ENCODE measurements around the gene CRX. TPM values are rescaled to one million over a fixed set of nuclear protein-coding genes. Genes with fewer than 3 reads are reported as not detected.

The CRX gene
- total and polyA plus RNA-seq, 2 of the 4 experiments (the other 2 are of a cell fraction) = not detected

DNA sequence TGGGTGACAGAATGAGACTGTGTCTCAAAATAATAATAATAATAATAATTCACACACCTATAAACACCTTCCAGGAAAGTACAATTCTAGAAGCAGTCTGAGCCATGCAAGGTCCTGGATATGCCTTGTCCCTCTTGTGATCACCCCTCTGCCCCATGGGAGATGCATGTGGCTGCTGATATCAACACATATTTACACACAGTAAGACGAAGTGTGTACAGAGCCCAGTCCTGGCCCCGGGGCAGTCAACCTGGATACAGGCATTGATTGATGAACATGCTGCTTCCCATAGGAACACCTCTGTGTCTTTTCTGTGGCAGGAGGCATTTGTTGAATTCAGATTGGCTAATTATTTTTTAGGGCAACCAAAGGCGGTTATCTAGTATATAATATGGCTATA is 61.2 kb downstream of the CRX start:
- no peaks in the 10 kb centered on the region for H4K20me1 ChIP-seq (ENCODE audit: insufficient read depth, low read length)
- H3K18ac ChIP-seq (ENCODE audit: low read depth, low read length) = no peak overlapping the region
- no peak overlapping the region for H3K14ac ChIP-seq (replicated peaks; ENCODE audit: low read depth, low read length)
- H2AK9ac ChIP-seq (replicated peaks; ENCODE audit: low read depth, low read length, poor library complexity) = no peak overlapping the region
- H2BK20ac ChIP-seq (ENCODE audit: low read depth, low read length) = no peak overlapping the region
- TF ChIP-seq, protein P1, sequence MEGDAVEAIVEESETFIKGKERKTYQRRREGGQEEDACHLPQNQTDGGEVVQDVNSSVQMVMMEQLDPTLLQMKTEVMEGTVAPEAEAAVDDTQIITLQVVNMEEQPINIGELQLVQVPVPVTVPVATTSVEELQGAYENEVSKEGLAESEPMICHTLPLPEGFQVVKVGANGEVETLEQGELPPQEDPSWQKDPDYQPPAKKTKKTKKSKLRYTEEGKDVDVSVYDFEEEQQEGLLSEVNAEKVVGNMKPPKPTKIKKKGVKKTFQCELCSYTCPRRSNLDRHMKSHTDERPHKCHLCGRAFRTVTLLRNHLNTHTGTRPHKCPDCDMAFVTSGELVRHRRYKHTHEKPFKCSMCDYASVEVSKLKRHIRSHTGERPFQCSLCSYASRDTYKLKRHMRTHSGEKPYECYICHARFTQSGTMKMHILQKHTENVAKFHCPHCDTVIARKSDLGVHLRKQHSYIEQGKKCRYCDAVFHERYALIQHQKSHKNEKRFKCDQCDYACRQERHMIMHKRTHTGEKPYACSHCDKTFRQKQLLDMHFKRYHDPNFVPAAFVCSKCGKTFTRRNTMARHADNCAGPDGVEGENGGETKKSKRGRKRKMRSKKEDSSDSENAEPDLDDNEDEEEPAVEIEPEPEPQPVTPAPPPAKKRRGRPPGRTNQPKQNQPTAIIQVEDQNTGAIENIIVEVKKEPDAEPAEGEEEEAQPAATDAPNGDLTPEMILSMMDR (conservative IDR thresholded peaks at IDR 0.05; ENCODE audit: low read depth, low read length) = no peak
- no peak for TF ChIP-seq MXI1 (IDR thresholded peaks at IDR 0.05; ENCODE audit: borderline replicate concordance, low read depth, low read length)
- TF ChIP-seq RFX5 (IDR thresholded peaks at IDR 0.05; ENCODE audit: low read depth, low read length) = no peak
- no peak for TF ChIP-seq POLR2A (IDR thresholded peaks at IDR 0.05; ENCODE audit: low read depth, low read length)
- no peak for TF ChIP-seq MAFK (IDR thresholded peaks at IDR 0.05; ENCODE audit: low read depth, low read length)
- no peaks in the 10 kb centered on the region for H3K79me1 ChIP-seq (ENCODE audit: low read depth in 1 of 2, low read length in 2 of 2)
- no peak overlapping the region for H3K9ac ChIP-seq (ENCODE audit: low read depth, low read length)
- H3K4ac ChIP-seq (ENCODE audit: low read depth, low read length) = no peak overlapping the region
- no peak overlapping the region for H3K4me3 ChIP-seq (ENCODE audit: insufficient read depth, low read depth, low read length)
- no peak overlapping the region for H2BK120ac ChIP-seq (ENCODE audit: low read depth, low read length)
- no peak overlapping the region for H2BK5ac ChIP-seq (ENCODE audit: low read depth, low read length, poor library complexity, severe bottlenecking)
- H3K9me3 ChIP-seq (ENCODE audit: control insufficient read depth, insufficient read depth, low read length) = no peaks in the 10 kb centered on the region; the same call in 1 of the 2 replicates
- WGBS, 2 experiments (ENCODE audit: extremely low coverage in 2 of 2, insufficient read length in 1 of 2) = no CpG with 5 or more reads among the region's 3 CpGs
- no peak overlapping the region for H4K8ac ChIP-seq (ENCODE audit: low read depth in 2 of 2, low read length in 2 of 2)
- H3K4me2 ChIP-seq (ENCODE audit: low read depth, low read length) = no peak overlapping the region
- ATAC-seq (ENCODE audit: low read depth) (no peak), DNase-seq (no peak)
- 0 out of 2 replicates have a peak, but pooled peaks cover 3% of the 10 kb centered on the region for H3K27me3 ChIP-seq (ENCODE audit: control insufficient read depth, insufficient read depth, low read length)
- no peaks in the 10 kb centered on the region for H3K4me1 ChIP-seq (ENCODE audit: control insufficient read depth, insufficient read depth, low read length)
- CTCF ChIA-PET = no interaction called here
- H3K36me3 ChIP-seq (ENCODE audit: control insufficient read depth, insufficient read depth, low read length) = no peaks in the 10 kb centered on the region
- no peaks in the 10 kb centered on the region for H3K9me1 ChIP-seq (ENCODE audit: insufficient read depth, low read length)
- H2AFZ ChIP-seq (replicated peaks; ENCODE audit: low read length, poor library complexity) = no peak overlapping the region
- no peak overlapping the region for H3K23ac ChIP-seq (ENCODE audit: low read depth, low read length)
- POLR2A ChIA-PET (ENCODE audit: unreplicated experiment) = no interaction called here
- in situ Hi-C loops (cut with MboI; ENCODE audit: low sequenced_read_pairs) = no loop called here
- no peak overlapping the region for H2AK5ac ChIP-seq (ENCODE audit: low read depth, low read length)
- dilution Hi-C loops (cut with HindIII; ENCODE audit: low sequenced_read_pairs, unreplicated experiment) = no loop called here
- H4K91ac ChIP-seq (ENCODE audit: insufficient read depth, low read depth, low read length) = no peak overlapping the region
- H3K56ac ChIP-seq (ENCODE audit: extremely low read depth, insufficient read depth, low read length) = no peak overlapping the region
- H2BK15ac ChIP-seq (ENCODE audit: low read depth, low read length) = no peak overlapping the region
- intact Hi-C loops (cut with micrococcal nuclease) = no loop called here
- H3K27ac ChIP-seq (ENCODE audit: insufficient read depth, low read length) = no peak overlapping the region
- H4K5ac ChIP-seq (ENCODE audit: low read depth, low read length) = no peak overlapping the region
- BruUV-seq (replicated peaks) = no TSS peak
